SIG-M5 treated with dmso at 0.1 percent for 504 hours (cell line): ENCODE measurements around the gene LANCL2.

Source experiments
- DNase-seq: peaks from one replicate; lab custom pipeline; 2025; ENCODE audit not compliant: unreplicated experiment; lab: John Stamatoyannopoulos, UW

LANCL2 gene

GRCh38 chr7:55361560-55361959, 3.6 kb upstream of the LANCL2 start:
- no peak for DNase-seq

- no peak for DNase-seq
These were observed 2.2 kb upstream of the LANCL2 start for GRCh38 chr7:55362927-55363326.

GRCh38 chr7:55363386-55364170, 1.6 kb upstream of the LANCL2 start:
- DNase-seq: no peak

GRCh38 chr7:55365675-55366460, 731 bp downstream of the LANCL2 start:
- DNase-seq: peak; percentile 82

- DNase-seq: peak; percentile 34
These were observed 1.4 kb downstream of the LANCL2 start for GRCh38 chr7:55366461-55367070.

- no peak for DNase-seq
These were observed 2.2 kb downstream of the LANCL2 start for GRCh38 chr7:55367283-55367840.

- DNase-seq: no peak
These were observed 4.6 kb downstream of the LANCL2 start for GRCh38 chr7:55369427-55370400.

- no peak for DNase-seq
These were observed 9.1 kb downstream of the LANCL2 start for GRCh38 chr7:55374213-55374612.

- no peak for DNase-seq
These were observed 10.1 kb downstream of the LANCL2 start for GRCh38 chr7:55375237-55375636.

GRCh38 chr7:55377162-55377817, 12.2 kb downstream of the LANCL2 start:
- DNase-seq: no peak

- no peak for DNase-seq
These were observed 14.1 kb downstream of the LANCL2 start for GRCh38 chr7:55379285-55379684.

- no peak for DNase-seq
These were observed 16.1 kb downstream of the LANCL2 start for GRCh38 chr7:55381189-55381588.

- no peak for DNase-seq
These were observed 16.6 kb downstream of the LANCL2 start for GRCh38 chr7:55381696-55382095.

- DNase-seq: no peak
These were observed 17.1 kb downstream of the LANCL2 start for GRCh38 chr7:55382251-55382650.

- DNase-seq: no peak
These were observed 21.4 kb downstream of the LANCL2 start for GRCh38 chr7:55386541-55386940.

GRCh38 chr7:55387062-55387965, 22.2 kb downstream of the LANCL2 start:
- DNase-seq: no peak

GRCh38 chr7:55396233-55396785, 31.2 kb downstream of the LANCL2 start:
- DNase-seq: no peak

- DNase-seq: no peak
These were observed 32.5 kb downstream of the LANCL2 start for GRCh38 chr7:55397617-55398016.

- DNase-seq: no peak
These were observed 35.1 kb downstream of the LANCL2 start for GRCh38 chr7:55400191-55400590.
